ENCODE results near the gene PJA2.

GRCh38 chr5:109328626-109329025, 81.1 kb downstream of the PJA2 start:
- TF ChIP-seq CTCF (IDR thresholded peaks at IDR 0.05) (no peak), POLR2A (IDR thresholded peaks at IDR 0.05) (no peak)
